GM12875 (cell line): ENCODE data around the gene DNAH7.

Experiments
- H3K4me3 ChIP-seq: one replicate; pipeline ENCODE4 v1.5.1; 2011; ENCODE audit warnings: low read depth, low read length, control low read depth
- TF ChIP-seq, protein P1 (sequence below): IDR thresholded peaks from 2 replicates; pipeline ENCODE4 v1.5.1; 2011; ENCODE audit warnings: low read depth, mild to moderate bottlenecking, control low read depth, inconsistent platforms, low read length, moderate library complexity, borderline replicate concordance; ENCODE audit not compliant: insufficient read depth

DNAH7 gene

DNA sequence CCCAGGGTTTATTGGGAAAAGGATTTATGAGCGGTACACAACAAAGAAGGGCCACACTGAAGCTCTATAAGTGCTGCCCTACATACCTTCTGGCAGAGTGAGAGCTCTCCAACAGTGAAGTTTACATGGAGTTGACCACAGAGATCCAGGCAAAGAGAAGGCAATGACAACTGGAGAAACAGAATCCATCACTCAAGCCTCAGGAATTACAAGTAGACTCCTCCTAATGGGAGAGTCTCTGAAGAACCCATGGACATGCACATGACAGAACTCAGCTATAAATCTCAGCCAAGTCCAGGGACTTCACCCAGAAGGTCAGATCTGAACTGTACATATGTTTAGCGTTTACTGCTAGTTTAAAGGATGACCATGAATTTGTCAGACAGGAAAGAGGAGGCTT lies 164.7 kb downstream of the DNAH7 start:
- no peak overlapping the region for H3K4me3 ChIP-seq
- TF ChIP-seq, protein P1, sequence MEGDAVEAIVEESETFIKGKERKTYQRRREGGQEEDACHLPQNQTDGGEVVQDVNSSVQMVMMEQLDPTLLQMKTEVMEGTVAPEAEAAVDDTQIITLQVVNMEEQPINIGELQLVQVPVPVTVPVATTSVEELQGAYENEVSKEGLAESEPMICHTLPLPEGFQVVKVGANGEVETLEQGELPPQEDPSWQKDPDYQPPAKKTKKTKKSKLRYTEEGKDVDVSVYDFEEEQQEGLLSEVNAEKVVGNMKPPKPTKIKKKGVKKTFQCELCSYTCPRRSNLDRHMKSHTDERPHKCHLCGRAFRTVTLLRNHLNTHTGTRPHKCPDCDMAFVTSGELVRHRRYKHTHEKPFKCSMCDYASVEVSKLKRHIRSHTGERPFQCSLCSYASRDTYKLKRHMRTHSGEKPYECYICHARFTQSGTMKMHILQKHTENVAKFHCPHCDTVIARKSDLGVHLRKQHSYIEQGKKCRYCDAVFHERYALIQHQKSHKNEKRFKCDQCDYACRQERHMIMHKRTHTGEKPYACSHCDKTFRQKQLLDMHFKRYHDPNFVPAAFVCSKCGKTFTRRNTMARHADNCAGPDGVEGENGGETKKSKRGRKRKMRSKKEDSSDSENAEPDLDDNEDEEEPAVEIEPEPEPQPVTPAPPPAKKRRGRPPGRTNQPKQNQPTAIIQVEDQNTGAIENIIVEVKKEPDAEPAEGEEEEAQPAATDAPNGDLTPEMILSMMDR = no peak

DNA sequence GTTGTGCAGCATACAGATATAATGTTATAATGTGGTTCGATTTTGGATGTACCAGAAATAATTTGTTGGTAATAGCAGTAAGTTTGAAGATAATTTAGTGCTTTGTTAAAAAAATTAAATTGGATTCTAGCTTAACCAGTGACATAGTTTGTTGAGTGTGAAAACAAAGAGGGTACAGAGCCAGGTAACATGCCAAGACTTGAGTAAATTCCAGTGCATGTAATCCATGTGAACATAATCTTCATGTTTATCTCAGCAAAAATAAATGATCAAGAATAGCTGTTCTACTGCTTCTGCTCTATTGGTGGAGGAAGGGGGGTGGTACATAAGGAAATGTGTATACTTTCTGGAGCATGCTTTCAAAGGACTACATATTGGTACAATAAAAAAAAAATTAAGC lies 165.8 kb downstream of the DNAH7 start:
- H3K4me3 ChIP-seq = no peak overlapping the region
- TF ChIP-seq, protein P1 = no peak

DNA sequence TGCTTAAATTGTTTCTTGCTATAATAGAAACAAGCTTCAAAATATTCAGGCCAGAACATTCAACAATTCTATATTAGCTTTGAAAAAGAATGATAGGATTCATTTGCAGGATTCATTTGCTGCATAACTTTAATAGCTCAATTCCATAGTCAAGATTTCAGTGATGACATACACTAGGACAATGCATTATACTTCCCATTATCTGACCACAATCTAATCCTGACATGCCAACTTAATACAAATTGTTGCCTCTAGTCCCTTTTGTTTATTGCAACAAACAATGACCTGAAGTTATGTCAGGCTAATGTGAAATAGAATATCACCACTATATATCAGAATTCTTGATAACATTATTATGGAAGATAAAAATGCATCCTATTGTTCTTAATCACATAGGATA lies 169.4 kb downstream of the DNAH7 start:
- H3K4me3 ChIP-seq = no peak overlapping the region
- TF ChIP-seq, protein P1 = no peak

DNA sequence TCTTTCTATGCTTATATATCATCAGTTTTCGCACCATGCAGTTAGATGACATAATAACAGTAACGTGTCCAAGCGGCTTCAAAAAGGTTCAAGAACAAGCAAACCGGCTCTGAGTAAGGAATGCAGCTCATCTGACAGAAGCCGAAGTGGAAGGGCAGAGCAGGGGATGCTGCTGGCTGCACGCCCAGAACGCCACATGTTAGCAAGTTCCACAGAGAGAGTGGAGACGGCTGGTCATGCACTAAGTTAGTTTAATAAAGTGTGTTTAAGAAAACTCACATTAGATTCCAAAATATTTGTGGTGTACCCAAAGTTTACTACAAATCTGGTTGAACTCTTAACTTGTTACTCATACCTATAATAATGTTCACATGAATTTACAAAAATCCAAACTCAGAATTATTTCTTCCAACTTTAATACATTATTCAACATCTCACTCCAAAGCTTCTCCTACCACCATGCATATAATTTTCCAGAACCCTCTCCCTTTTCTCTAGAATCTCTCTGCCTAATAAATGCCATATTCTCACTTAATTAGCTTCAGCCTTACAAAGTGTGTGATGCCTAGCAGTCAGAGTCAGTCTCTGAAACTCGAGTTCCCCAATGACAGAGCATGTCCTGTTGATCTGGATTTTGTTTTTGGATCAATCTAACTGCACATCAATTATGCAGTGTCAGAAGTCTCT lies 170.0 kb downstream of the DNAH7 start:
- no peak overlapping the region for H3K4me3 ChIP-seq
- TF ChIP-seq, protein P1 = no peak

DNA sequence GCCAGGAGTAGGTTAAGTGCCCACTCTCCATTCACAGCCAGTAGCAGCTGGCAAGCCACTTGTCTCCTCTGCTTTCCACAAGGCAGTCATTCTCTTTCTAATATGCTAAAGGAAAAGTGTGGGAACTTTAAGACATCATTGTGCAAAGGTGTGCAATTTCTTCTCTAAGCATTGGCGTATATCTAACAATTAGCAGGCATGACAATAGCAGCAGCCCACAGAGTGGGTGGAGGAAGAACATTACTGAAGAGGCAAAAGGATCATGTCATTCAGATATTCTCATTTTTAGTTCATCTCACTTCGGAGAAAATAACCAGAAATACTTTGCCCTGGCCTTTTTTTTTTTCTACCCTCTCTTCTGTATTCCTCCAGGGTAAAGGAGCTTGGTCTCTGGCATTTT lies 177.6 kb downstream of the DNAH7 start:
- no peak overlapping the region for H3K4me3 ChIP-seq
- TF ChIP-seq, protein P1 = no peak

DNA sequence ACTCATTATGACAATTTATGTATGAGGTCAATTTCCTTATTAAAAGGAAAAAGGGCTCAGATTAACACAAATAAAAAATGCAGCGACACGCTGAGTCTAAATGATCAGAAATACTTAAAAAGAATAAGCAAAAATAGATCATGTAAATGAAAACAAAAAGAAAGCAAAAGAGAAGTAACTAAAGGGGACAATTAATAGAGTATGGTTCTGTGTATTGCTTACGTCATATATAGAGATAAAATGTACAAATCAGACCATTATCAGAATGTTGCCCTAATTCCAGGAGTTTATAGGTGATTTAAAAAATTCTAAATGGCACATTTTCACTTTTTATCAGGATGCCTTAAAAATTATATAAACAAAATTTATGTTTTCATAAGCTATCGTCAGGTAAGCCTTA lies 189.5 kb downstream of the DNAH7 start:
- H3K4me3 ChIP-seq = no peak overlapping the region
- TF ChIP-seq, protein P1 = no peak

DNA sequence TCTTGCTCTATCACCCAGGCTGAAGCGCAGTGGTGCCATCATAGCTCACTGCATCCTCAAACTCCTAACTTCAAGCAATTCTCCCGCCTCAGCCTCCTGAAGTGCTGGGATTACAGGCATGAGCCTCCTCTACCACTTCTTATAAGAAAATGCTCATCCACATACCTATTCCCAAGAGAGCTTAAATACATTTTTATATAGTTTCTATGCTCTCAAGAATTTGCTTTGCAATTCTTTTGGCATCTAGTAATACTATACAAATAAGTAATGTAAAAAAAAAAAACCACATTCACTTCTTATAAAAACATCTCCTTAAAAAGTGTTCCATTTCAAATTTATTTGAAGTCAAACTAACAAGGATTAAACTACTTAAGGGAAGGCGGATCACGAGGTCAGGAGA lies 197.3 kb downstream of the DNAH7 start:
- TF ChIP-seq, protein P1 = no peak
- H3K4me3 ChIP-seq = no peak overlapping the region
